ENCODE measurements around the gene KAT6B.

Gene KAT6B

DNA sequence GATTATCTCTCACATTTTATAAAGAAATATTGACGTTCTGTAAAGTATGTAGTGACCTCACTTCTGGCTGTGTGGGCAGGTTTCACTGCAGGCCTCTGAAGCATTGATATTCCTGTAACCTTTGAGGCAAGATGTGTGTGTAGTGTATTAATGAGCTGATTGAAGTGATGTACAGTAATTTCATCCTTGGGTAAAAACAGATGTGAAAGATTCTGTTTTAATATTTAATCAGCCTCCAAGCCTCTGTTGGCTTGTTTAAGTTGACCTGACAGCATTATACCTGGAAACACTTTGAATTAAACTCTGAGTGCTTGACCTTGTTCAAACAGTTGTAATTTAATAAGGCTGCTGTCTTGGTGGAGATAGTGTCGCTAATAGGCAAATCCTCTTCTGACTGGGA is 74.9 kb downstream of the KAT6B start:
- TF ChIP-seq, protein P1, sequence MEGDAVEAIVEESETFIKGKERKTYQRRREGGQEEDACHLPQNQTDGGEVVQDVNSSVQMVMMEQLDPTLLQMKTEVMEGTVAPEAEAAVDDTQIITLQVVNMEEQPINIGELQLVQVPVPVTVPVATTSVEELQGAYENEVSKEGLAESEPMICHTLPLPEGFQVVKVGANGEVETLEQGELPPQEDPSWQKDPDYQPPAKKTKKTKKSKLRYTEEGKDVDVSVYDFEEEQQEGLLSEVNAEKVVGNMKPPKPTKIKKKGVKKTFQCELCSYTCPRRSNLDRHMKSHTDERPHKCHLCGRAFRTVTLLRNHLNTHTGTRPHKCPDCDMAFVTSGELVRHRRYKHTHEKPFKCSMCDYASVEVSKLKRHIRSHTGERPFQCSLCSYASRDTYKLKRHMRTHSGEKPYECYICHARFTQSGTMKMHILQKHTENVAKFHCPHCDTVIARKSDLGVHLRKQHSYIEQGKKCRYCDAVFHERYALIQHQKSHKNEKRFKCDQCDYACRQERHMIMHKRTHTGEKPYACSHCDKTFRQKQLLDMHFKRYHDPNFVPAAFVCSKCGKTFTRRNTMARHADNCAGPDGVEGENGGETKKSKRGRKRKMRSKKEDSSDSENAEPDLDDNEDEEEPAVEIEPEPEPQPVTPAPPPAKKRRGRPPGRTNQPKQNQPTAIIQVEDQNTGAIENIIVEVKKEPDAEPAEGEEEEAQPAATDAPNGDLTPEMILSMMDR (IDR thresholded peaks at IDR 0.05; ENCODE audit: low read depth, low read length, missing control alignments), result no peak
- H3K4me3 ChIP-seq (replicated peaks; ENCODE audit: low read depth, low read length), result no peak overlapping the region
- no peak for DNase-seq (ENCODE audit: extremely low read depth, low read depth)

DNA sequence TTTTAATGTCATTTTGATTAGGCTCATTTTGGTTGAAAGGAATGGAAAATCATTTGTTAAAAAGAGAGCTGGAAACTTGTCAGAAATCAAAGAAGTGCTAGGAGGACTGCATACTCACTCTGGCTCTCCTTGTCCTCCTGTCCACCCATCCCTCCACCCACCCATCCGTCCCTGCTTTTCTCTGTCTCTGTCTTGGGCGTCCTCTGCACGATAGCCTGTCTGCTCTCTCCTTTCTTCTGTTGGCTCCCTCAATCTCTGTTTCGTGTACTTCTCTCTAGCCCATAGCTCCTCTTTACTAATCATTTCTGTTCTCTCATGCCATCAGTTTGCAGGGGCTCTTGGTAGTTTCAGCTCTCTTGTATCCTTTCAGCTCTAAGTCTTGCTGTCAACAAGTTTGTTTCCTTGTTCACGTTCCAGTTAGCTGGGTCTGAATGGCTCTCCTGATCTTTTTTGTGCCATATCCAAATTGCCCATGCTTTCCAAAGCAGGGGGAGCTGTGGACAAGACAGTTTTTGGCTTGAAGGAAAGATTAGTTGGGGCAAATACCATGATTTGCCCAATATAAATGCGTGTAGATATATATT is 75.6 kb downstream of the KAT6B start:
- TF ChIP-seq, protein P1 (IDR thresholded peaks at IDR 0.05; ENCODE audit: low read depth, low read length, missing control alignments), result no peak
- H3K4me3 ChIP-seq (replicated peaks; ENCODE audit: low read depth, low read length), result no peak overlapping the region
- no peak for DNase-seq (ENCODE audit: extremely low read depth, low read depth)

DNA sequence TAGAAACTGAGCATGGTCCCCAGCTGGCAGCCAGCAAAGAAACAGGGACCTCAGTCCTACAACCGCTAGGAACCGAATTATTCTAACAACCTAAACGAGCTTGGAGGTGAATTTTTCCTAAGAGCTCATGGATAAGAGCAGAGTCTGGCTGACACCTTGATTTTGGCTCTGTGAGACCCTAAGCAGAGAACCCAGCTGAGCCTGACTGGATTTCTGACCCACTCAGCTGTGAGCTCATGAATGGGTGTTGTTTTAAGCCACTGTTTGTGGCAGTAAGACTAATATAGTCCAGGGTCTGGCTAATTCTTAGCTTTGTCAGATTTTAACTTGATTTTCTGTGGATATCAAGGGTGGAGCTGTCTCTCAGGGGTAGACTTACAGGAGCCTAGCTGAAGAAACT is 77.1 kb downstream of the KAT6B start:
- H3K4me3 ChIP-seq (replicated peaks; ENCODE audit: low read depth, low read length), result no peak overlapping the region
- DNase-seq (ENCODE audit: extremely low read depth, low read depth), result no peak
- TF ChIP-seq, protein P1 (IDR thresholded peaks at IDR 0.05; ENCODE audit: low read depth, low read length, missing control alignments), result no peak

DNA sequence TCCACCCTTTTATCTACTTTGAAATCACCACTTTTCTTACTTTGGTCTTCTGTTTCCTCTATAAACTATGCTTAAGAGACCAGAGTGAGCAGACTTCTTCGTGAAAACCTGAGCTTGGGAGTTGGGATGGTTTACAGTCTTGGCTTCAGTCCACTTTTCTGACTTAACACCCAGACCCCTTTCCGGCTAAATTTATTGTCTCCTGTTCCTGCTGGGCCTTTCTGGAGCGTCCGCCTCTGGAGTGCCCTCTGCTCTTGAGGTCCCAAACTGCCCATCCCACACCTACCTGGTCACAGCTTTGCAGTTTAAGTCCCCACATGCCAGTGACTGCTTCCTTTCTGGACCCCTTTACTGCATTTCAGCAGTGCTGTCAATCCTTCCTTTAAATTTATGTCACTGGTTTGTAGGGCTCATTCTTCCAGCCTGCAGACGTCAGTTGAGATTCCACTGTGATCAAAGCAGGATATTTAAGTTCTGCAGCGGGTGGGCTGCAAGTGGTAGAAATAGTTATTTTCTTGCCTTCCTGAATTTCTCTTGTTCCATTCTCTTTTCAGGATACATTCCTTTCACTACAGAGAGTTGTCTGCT is 80.3 kb downstream of the KAT6B start:
- H3K4me3 ChIP-seq (replicated peaks; ENCODE audit: low read depth, low read length), result no peak overlapping the region
- TF ChIP-seq, protein P1 (IDR thresholded peaks at IDR 0.05; ENCODE audit: low read depth, low read length, missing control alignments), result no peak
- DNase-seq (ENCODE audit: extremely low read depth, low read depth), result no peak

DNA sequence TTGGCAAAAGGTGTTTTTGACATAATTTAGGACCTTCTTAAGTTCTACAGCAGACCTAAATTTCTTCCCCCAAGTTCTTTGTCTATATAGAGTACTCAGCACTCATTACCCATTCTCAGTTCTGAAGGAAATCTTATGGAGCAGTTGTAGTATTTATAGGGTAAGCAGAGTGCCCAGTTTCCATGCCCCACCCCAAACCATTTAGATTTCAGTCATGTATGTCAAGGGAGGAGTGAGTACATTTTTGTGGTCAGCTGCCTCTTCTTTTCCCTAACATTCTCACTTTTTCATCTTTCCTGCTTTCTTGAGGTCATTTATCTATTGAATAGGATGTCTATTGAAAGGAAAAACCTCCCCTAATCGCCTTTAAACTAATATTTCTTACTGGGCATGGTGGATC is 83.3 kb downstream of the KAT6B start:
- no peak for DNase-seq (ENCODE audit: extremely low read depth, low read depth)
- no peak overlapping the region for H3K4me3 ChIP-seq (replicated peaks; ENCODE audit: low read depth, low read length)
- TF ChIP-seq, protein P1 (IDR thresholded peaks at IDR 0.05; ENCODE audit: low read depth, low read length, missing control alignments), result no peak

DNA sequence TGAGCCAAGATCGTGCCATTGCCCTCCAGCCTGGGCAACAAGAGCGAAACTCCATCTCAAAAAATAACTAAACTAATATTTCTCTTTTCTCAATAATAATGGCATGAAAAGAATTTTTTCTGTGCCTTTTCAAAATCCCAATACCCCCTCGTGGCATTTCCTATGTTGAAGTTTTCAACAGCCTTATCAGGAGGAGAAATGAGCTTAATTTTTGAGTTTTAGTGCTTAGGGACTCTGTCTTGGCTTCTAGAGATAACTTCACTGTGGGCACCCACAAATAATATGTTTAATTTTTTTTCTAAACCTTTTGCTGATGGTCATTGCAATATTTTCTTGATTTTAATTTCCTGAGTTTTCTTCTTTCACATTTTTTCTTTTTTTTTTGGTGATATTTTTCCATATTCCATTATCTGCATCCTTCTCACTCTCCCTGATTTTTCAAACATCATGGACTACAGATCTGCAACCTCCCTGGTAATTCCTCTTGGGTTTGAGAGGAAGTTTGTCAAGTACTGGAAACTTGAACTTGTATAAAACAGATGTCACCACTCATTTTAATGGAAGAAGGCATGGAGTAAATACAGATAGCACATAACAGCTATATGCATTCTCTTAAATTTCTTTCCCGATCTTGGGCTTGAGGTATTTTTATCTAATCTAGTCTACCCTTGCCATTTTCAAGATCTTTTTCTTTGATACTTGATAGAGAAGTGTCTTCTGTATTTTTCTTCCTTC is 84.0 kb downstream of the KAT6B start:
- DNase-seq (ENCODE audit: extremely low read depth, low read depth), result no peak
- TF ChIP-seq, protein P1 (IDR thresholded peaks at IDR 0.05; ENCODE audit: low read depth, low read length, missing control alignments), result no peak

More for the DNA sequence above, 84.0 kb downstream of the KAT6B start:
- no peak overlapping the region for H3K4me3 ChIP-seq (replicated peaks; ENCODE audit: low read depth, low read length)
